Neural progenitor cell (in vitro differentiated cells): ENCODE data around the gene SAMD15. TPM values are rescaled to one million over a fixed set of nuclear protein-coding genes. Genes with fewer than 3 reads are reported as not detected.

ENCODE experiments used
- DNase-seq: peaks from one replicate; pipeline ENCODE4 v3.0.0-alpha.2; 2016; ENCODE audit warnings: low spot score
- H2AFZ ChIP-seq: fragments of 200-600 bp; sonication (generic); replicated peaks from 2 replicates; pipeline ENCODE4 v1.6.1; 2016; ENCODE audit warnings: antibody characterized with exemption
- H3F3A ChIP-seq: fragments of 200-600 bp; sonication (generic); 2 replicates; pipeline ENCODE4 v1.6.1; 2016; ENCODE audit warnings: antibody characterized with exemption, low read depth
- H3K27ac ChIP-seq: fragments of 200-600 bp; sonication (generic); 2 replicates; pipeline ENCODE4 v1.5.1; 2016; ENCODE audit warnings: mild to moderate bottlenecking
- H3K27me3 ChIP-seq: fragments of 200-600 bp; sonication (generic); 2 replicates; pipeline ENCODE4 v1.6.1; 2016; ENCODE audit warnings: mild to moderate bottlenecking, moderate library complexity
- H3K36me3 ChIP-seq: fragments of 200-600 bp; sonication (generic); 2 replicates; pipeline ENCODE4 v1.5.1; 2016
- H3K4me1 ChIP-seq: fragments of 200-600 bp; sonication (generic); 2 replicates; pipeline ENCODE4 v1.6.1; 2016; ENCODE audit warnings: mixed run types
- H3K4me2 ChIP-seq: fragments of 200-600 bp; sonication (generic); 2 replicates; pipeline ENCODE4 v1.6.1; 2016
- H3K4me3 ChIP-seq: fragments of 200-600 bp; sonication (generic); 2 replicates; pipeline ENCODE4 v1.5.1; 2016
- H3K79me2 ChIP-seq: fragments of 200-600 bp; sonication (generic); 2 replicates; pipeline ENCODE4 v1.6.1; 2016; ENCODE audit warnings: low read depth
- H3K9ac ChIP-seq: fragments of 200-600 bp; sonication (generic); 2 replicates; pipeline ENCODE4 v1.6.1; 2016
- H3K9me3 ChIP-seq: fragments of 200-600 bp; sonication (generic); 2 replicates; pipeline ENCODE4 v1.5.1; 2016; ENCODE audit warnings: low read depth
- H4K20me1 ChIP-seq: fragments of 200-600 bp; sonication (generic); 2 replicates; pipeline ENCODE4 v1.6.1; 2016; ENCODE audit warnings: low read depth
- H3K27ac Mint-ChIP-seq: 3 replicates; pipeline ENCODE4 v1.8.0; 2021; ENCODE audit warnings: mixed read lengths
- H3K27me3 Mint-ChIP-seq: 2 replicates; pipeline ENCODE4 v1.8.0; 2022; ENCODE audit warnings: low read depth, mild to moderate bottlenecking, inconsistent platforms, moderate library complexity, mixed read lengths; ENCODE audit not compliant: insufficient read depth
- H3K36me3 Mint-ChIP-seq: 3 replicates; pipeline ENCODE4 v1.8.0; 2021; ENCODE audit warnings: mixed read lengths
- H3K4me1 Mint-ChIP-seq: 3 replicates; pipeline ENCODE4 v1.8.0; 2021; ENCODE audit warnings: mixed read lengths
- H3K4me3 Mint-ChIP-seq: 3 replicates; pipeline ENCODE4 v1.8.0; 2021; ENCODE audit warnings: mild to moderate bottlenecking, moderate library complexity, mixed read lengths
- H3K9me3 Mint-ChIP-seq: 3 replicates; pipeline ENCODE4 v1.8.0; 2020; ENCODE audit warnings: mixed read lengths
- EZH2 ChIP-seq: fragments of 200-600 bp; sonication (generic); IDR thresholded peaks from 2 replicates; pipeline ENCODE4 v1.6.1; 2017; ENCODE audit warnings: antibody characterized with exemption, mild to moderate bottlenecking, moderate library complexity
- EZH2phosphoT487 ChIP-seq: fragments of 200-600 bp; sonication (generic); IDR thresholded peaks from 2 replicates; pipeline ENCODE4 v1.6.1; 2017; ENCODE audit warnings: antibody characterized with exemption
- total RNA-seq: library from RNA; depleted of rRNA; stranded (reverse); fragments of >200 nt; gene quantifications from 2 replicates; pipeline ENCODE4 v1.2.3, GENCODE V29; 2015; ENCODE audit warnings: low replicate concordance
- TF ChIP-seq, protein P1 (sequence below): fragments of 200-600 bp; sonication (generic); IDR thresholded peaks from 2 replicates; pipeline ENCODE4 v1.5.1; 2017; ENCODE audit warnings: antibody characterized with exemption, mild to moderate bottlenecking

SAMD15 gene
- total RNA-seq, 1 donor from 2014 or later = 2.2 TPM

- no peak overlapping the region for H3K4me2 ChIP-seq
- no peaks in the 10 kb centered on the region for H3K79me2 ChIP-seq
- Mint-ChIP-seq H3K36me3 (no peaks in the 10 kb centered on the region), H3K27ac (no peak overlapping the region), H3K4me1 (no peaks in the 10 kb centered on the region), H3K4me3 (no peak overlapping the region), H3K9me3 (no peaks in the 10 kb centered on the region), H3K27me3 (peaks cover 4% of the 10 kb centered on the region)
- TF ChIP-seq EZH2 (no peak), EZH2phosphoT487 (no peak)
- TF ChIP-seq, protein P1, sequence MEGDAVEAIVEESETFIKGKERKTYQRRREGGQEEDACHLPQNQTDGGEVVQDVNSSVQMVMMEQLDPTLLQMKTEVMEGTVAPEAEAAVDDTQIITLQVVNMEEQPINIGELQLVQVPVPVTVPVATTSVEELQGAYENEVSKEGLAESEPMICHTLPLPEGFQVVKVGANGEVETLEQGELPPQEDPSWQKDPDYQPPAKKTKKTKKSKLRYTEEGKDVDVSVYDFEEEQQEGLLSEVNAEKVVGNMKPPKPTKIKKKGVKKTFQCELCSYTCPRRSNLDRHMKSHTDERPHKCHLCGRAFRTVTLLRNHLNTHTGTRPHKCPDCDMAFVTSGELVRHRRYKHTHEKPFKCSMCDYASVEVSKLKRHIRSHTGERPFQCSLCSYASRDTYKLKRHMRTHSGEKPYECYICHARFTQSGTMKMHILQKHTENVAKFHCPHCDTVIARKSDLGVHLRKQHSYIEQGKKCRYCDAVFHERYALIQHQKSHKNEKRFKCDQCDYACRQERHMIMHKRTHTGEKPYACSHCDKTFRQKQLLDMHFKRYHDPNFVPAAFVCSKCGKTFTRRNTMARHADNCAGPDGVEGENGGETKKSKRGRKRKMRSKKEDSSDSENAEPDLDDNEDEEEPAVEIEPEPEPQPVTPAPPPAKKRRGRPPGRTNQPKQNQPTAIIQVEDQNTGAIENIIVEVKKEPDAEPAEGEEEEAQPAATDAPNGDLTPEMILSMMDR = no peak
- H3K4me3 ChIP-seq = no peak overlapping the region
- no peak for DNase-seq
- no peaks in the 10 kb centered on the region for H3K4me1 ChIP-seq
- no peaks in the 10 kb centered on the region for H3K9me3 ChIP-seq
- no peaks in the 10 kb centered on the region for H4K20me1 ChIP-seq
- H3K36me3 ChIP-seq = no peaks in the 10 kb centered on the region
- no peaks in the 10 kb centered on the region for H3F3A ChIP-seq
- no peak overlapping the region for H3K9ac ChIP-seq
- no peak overlapping the region for H2AFZ ChIP-seq
- no peaks in the 10 kb centered on the region for H3K27me3 ChIP-seq
- no peak overlapping the region for H3K27ac ChIP-seq
These were observed 28.9 kb downstream of the SAMD15 start for GRCh38 chr14:77406086-77406485.

DNA sequence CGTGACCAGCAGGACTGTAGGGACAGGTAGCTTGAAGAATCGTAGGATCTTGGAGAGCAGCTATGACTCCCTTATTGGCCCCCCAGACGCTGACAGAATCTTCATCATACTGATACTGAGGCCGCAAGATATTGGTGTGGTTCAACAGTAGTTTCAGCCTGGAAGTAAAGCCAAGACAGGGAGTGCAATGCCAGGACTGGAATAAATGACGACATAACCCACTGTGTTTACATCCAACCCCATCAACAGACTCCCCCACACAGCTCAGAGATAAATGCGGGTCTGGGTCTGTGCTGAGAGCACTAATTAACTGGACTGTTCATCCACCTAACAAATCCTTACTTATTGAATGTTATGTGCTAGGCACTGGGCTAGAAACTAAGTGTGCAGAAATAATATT, 29.5 kb downstream of the SAMD15 start:
- no peaks in the 10 kb centered on the region for H3K79me2 ChIP-seq
- H3K27ac ChIP-seq = no peak overlapping the region
- H3K4me2 ChIP-seq = no peak overlapping the region
- no peak overlapping the region for H3K9ac ChIP-seq
- no peak overlapping the region for H3K4me3 Mint-ChIP-seq
- H3K27me3 Mint-ChIP-seq = peaks cover 4% of the 10 kb centered on the region
- H3K36me3 Mint-ChIP-seq = no peaks in the 10 kb centered on the region
- no peaks in the 10 kb centered on the region for H3K27me3 ChIP-seq
- no peak overlapping the region for H3K27ac Mint-ChIP-seq
- no peaks in the 10 kb centered on the region for H3F3A ChIP-seq
- H3K4me1 Mint-ChIP-seq = no peaks in the 10 kb centered on the region
- H3K9me3 Mint-ChIP-seq = no peaks in the 10 kb centered on the region
- no peak overlapping the region for H2AFZ ChIP-seq
- DNase-seq = no peak
- H3K36me3 ChIP-seq = no peaks in the 10 kb centered on the region
- H3K9me3 ChIP-seq = no peaks in the 10 kb centered on the region
- TF ChIP-seq, protein P1 = no peak
- TF ChIP-seq EZH2phosphoT487 = no peak
- no peak for TF ChIP-seq EZH2
- no peaks in the 10 kb centered on the region for H3K4me1 ChIP-seq
- no peaks in the 10 kb centered on the region for H4K20me1 ChIP-seq
- H3K4me3 ChIP-seq = no peak overlapping the region

- Histone ChIP-seq H3K27ac (no peak overlapping the region), H3K79me2 (no peaks in the 10 kb centered on the region), H3K4me2 (no peak overlapping the region), H3K36me3 (no peaks in the 10 kb centered on the region), H3K4me3 (no peak overlapping the region), H2AFZ (no peak overlapping the region), H3F3A (no peaks in the 10 kb centered on the region), H4K20me1 (no peaks in the 10 kb centered on the region), H3K9me3 (no peaks in the 10 kb centered on the region), H3K4me1 (no peaks in the 10 kb centered on the region), H3K27me3 (no peaks in the 10 kb centered on the region), H3K9ac (no peak overlapping the region)
- Mint-ChIP-seq H3K27me3 (peaks cover 4% of the 10 kb centered on the region), H3K9me3 (no peaks in the 10 kb centered on the region), H3K27ac (no peak overlapping the region), H3K36me3 (no peaks in the 10 kb centered on the region), H3K4me3 (no peak overlapping the region), H3K4me1 (no peaks in the 10 kb centered on the region)
- no peak for DNase-seq
- TF ChIP-seq EZH2phosphoT487 (no peak), EZH2 (no peak)
- TF ChIP-seq, protein P1 = no peak
These were observed 30.0 kb downstream of the SAMD15 start for GRCh38 chr14:77407158-77407557.
